B cell (primary cell): ENCODE data around the gene PRKCH. TPM values are rescaled to one million over a fixed set of nuclear protein-coding genes. Genes with fewer than 3 reads are reported as not detected.

Source experiments
- ATAC-seq: fragments of 200-7000 bp; cut with Tn5 transposase; one replicate; pipeline ENCODE4 v1.10.0; 2021; ENCODE audit warnings: low read depth, mild to moderate bottlenecking, moderate number of reproducible peaks, moderate library complexity
- CTCF ChIA-PET: fragments of 350-600 bp; sonication (Branson Sonifier 250); formaldehyde crosslinking; loops from one replicate; lab custom pipeline; 2021; ENCODE audit warnings: antibody characterized with exemption, inconsistent platforms; lab: Charles Lee
- POLR2A ChIA-PET: fragments of 350-600 bp; sonication (Branson Sonifier 250); formaldehyde crosslinking; loops from one replicate; lab custom pipeline; 2021; ENCODE audit warnings: antibody characterized with exemption; lab: Charles Lee
- DNase-seq: peaks from one replicate; pipeline ENCODE4 v3.0.0; 2013
- H2AFZ ChIP-seq: 2 replicates; pipeline ENCODE4 v1.6.1; 2012; ENCODE audit warnings: mild to moderate bottlenecking, low read depth, low read length; ENCODE audit not compliant: insufficient read depth, poor library complexity, severe bottlenecking
- H3K27ac ChIP-seq, 2 donors: 1 replicate in 1 of 2; 2 replicates in 1 of 2; pipeline ENCODE4 v1.5.1; 2012 to 2013; ENCODE audit warnings: low read length in 2 of 2, mild to moderate bottlenecking in 2 of 2, moderate library complexity in 1 of 2
- H3K27me3 ChIP-seq, 4 experiments: fragments of 200-600 bp in 1 of 4; sonication (generic) in 1 of 4; replicated peaks in 1 of 4; 1 replicate in 2 of 4; 2 replicates in 2 of 4; pipeline versions ENCODE4 v1.6.1 to v1.7.0; 2013 to 2016; ENCODE audit warnings: low read length in 3 of 4, mild to moderate bottlenecking in 2 of 4, mixed read lengths in 1 of 4, moderate library complexity in 1 of 4; ENCODE audit not compliant: insufficient read depth in 4 of 4, control insufficient read depth in 3 of 4; ENCODE audit errors: control extremely low read depth in 1 of 4
- H3K36me3 ChIP-seq, 2 experiments: replicated peaks in 1 of 2; 1 replicate in 1 of 2; 2 replicates in 1 of 2; pipeline versions ENCODE4 v1.6.1 to v1.7.1; 2013; ENCODE audit warnings: low read length in 1 of 2; ENCODE audit not compliant: insufficient read depth in 2 of 2, control insufficient read depth in 1 of 2; ENCODE audit errors: control extremely low read depth in 1 of 2, extremely low read depth in 1 of 2
- H3K4me1 ChIP-seq, 2 donors: fragments of 200-600 bp in 1 of 2; sonication (generic) in 1 of 2; 1 replicate in 1 of 2; 2 replicates in 1 of 2; pipeline versions ENCODE4 v1.5.1 to v1.6.1; 2013 to 2017; ENCODE audit warnings: low read length in 2 of 2; ENCODE audit not compliant: control insufficient read depth in 2 of 2, insufficient read depth in 2 of 2
- H3K4me2 ChIP-seq: replicated peaks from 2 replicates; pipeline ENCODE3; 2012; ENCODE audit warnings: mild to moderate bottlenecking, low read depth, low read length; ENCODE audit not compliant: poor library complexity, severe bottlenecking
- H3K4me3 ChIP-seq, 5 experiments: fragments of 200-600 bp in 1 of 5; sonication (generic) in 1 of 5; 1 replicate in 3 of 5; 2 replicates in 2 of 5; pipeline versions ENCODE4 v1.5.1 to v1.7.0; 2011 to 2016; ENCODE audit warnings: low read length in 4 of 5, mild to moderate bottlenecking in 4 of 5, low read depth in 2 of 5, control low read depth in 1 of 5, moderate library complexity in 1 of 5; ENCODE audit not compliant: insufficient read depth in 1 of 5; ENCODE audit errors: control extremely low read depth in 1 of 5, extremely low read depth in 1 of 5
- H3K79me2 ChIP-seq: fragments of 200-600 bp; sonication (generic); one replicate; pipeline ENCODE4 v1.6.0; 2016; ENCODE audit warnings: low read length; ENCODE audit not compliant: control insufficient read depth, insufficient read depth
- H3K9ac ChIP-seq: fragments of 200-600 bp; sonication (generic); 2 replicates; pipeline ENCODE4 v1.6.1; 2017; ENCODE audit warnings: mild to moderate bottlenecking, low read length, moderate library complexity
- H3K9me3 ChIP-seq, 3 donors: one replicate each; pipeline versions ENCODE4 v1.6.1 to v1.7.1; 2013; ENCODE audit warnings: low read length in 2 of 3; ENCODE audit not compliant: control insufficient read depth in 2 of 3, insufficient read depth in 1 of 3; ENCODE audit errors: control extremely low read depth in 1 of 3
- H4K20me1 ChIP-seq: 2 replicates; pipeline ENCODE4 v1.6.0; 2012; ENCODE audit warnings: mild to moderate bottlenecking, low read length; ENCODE audit not compliant: insufficient read depth, control insufficient read depth, poor library complexity, severe bottlenecking
- H3K27ac Mint-ChIP-seq: one replicate; pipeline ENCODE4 v1.8.0; 2021; ENCODE audit warnings: mixed read lengths
- H3K27me3 Mint-ChIP-seq: one replicate; pipeline ENCODE4 v1.8.0; 2021; ENCODE audit warnings: mixed read lengths
- H3K4me1 Mint-ChIP-seq: one replicate; pipeline ENCODE4 v1.8.0; 2021; ENCODE audit warnings: mixed read lengths
- H3K4me3 Mint-ChIP-seq: one replicate; pipeline ENCODE4 v1.8.0; 2021; ENCODE audit warnings: mixed read lengths
- H3K9me3 Mint-ChIP-seq: one replicate; pipeline ENCODE4 v1.8.0; 2022; ENCODE audit warnings: mixed read lengths; ENCODE audit not compliant: insufficient read depth
- CTCF ChIP-seq: fragments of 200-600 bp; IDR thresholded peaks from one replicate; pipeline ENCODE4 v1.8.0; 2022; ENCODE audit warnings: antibody characterized with exemption, mild to moderate bottlenecking
- EZH2 ChIP-seq: IDR thresholded peaks from 2 replicates; pipeline ENCODE4 v1.6.1; 2012; ENCODE audit warnings: borderline replicate concordance, low read depth, mild to moderate bottlenecking, moderate library complexity, low read length; ENCODE audit not compliant: insufficient read depth, poor library complexity, severe bottlenecking
- WGBS: methylation state at CpG from one replicate; pipeline ENCODE4 v1.1.5; 2013; ENCODE audit warnings: missing lambda C conversion rate; ENCODE audit not compliant: insufficient coverage; 5-methylcytosine and 5-hydroxymethylcytosine counted together
- intact Hi-C: fragments of 100-400 bp; cut with micrococcal nuclease; formaldehyde crosslinking; loops from one replicate; pipeline ENCODE4 v1.10.0; 2022
- polyA plus RNA-seq: library from polyadenylated mRNA; depleted of rRNA; stranded (reverse); fragments of >200 nt; gene quantifications from 2 replicates; pipeline ENCODE4 v1.2.3, GENCODE V29; 2012
- total RNA-seq, 2 donors: library from RNA; stranded (reverse); fragments of 120-200 nt in 1 of 2; gene quantifications; 1 replicate in 1 of 2; 2 replicates in 1 of 2; pipeline versions ENCODE4 v1.2.3 to v1.2.4, GENCODE V29; 2013 to 2022

The PRKCH gene
- total and polyA plus RNA-seq, 2 donors (not counting 1 experiment from before 2014, with no cell fraction given), result 2.0 to 5.0 TPM

GRCh38 chr14:61588419-61588901 is 267.1 kb downstream of the PRKCH start:
- CTCF ChIA-PET, result interaction anchor here (1.1 kb wide), 2 partner anchors 10 to 107 kb away, joined by 3 read pairs; partner anchors contain the start of gene HIF1A

More at GRCh38 chr14:61588419-61588901, 267.1 kb downstream of the PRKCH start:
- H3K9me3 ChIP-seq, result peaks cover 0 to 7% (median 3%) of the 10 kb centered on the region in 3 donors
- peaks cover 32% of the 10 kb centered on the region for H3K4me1 Mint-ChIP-seq
- no peak overlapping the region for H3K27ac ChIP-seq
- no peak overlapping the region for H3K4me3 ChIP-seq
- no peak overlapping the region for H3K27ac Mint-ChIP-seq
- H3K27me3 Mint-ChIP-seq, result no peaks in the 10 kb centered on the region
- H3K79me2 ChIP-seq, result no peaks in the 10 kb centered on the region
- POLR2A ChIA-PET, result no interaction called here
- H4K20me1 ChIP-seq, result no peaks in the 10 kb centered on the region
- 100% methylated on average over 2 of the region's 6 CpGs for WGBS
- H3K9ac ChIP-seq, result no peak overlapping the region
- H3K36me3 ChIP-seq, result no peaks in the 10 kb centered on the region
- peaks cover 4% of the 10 kb centered on the region for H3K9me3 Mint-ChIP-seq
- H3K4me3 Mint-ChIP-seq, result no peak overlapping the region
- H2AFZ ChIP-seq, result no peak overlapping the region
- DNase-seq, result no peak
- ATAC-seq, result no peak
- intact Hi-C loops, result no loop called here
- no peak overlapping the region for H3K4me2 ChIP-seq
- TF ChIP-seq EZH2, result no peak
- no peak for TF ChIP-seq CTCF
- H3K27me3 ChIP-seq, result no peaks in the 10 kb centered on the region
- H3K4me1 ChIP-seq, result peaks cover 13 to 18% of the 10 kb centered on the region in 2 donors
